H9 (cell line): ENCODE data around the gene NFKB1. TPM values are rescaled to one million over a fixed set of nuclear protein-coding genes. Genes with fewer than 3 reads are reported as not detected.

Experiments
- DNase-seq: peaks from one replicate; pipeline ENCODE4 v3.0.0-alpha.2; 2017
- H2AFZ ChIP-seq: one replicate; pipeline ENCODE4 v1.6.1; 2013; ENCODE audit warnings: mild to moderate bottlenecking, low read length, control low read depth, moderate library complexity
- H2AK5ac ChIP-seq: 2 replicates; pipeline ENCODE4 v1.6.1; 2013; ENCODE audit warnings: low read length, control low read depth, mixed read lengths; ENCODE audit not compliant: insufficient read length
- H2BK120ac ChIP-seq: one replicate; pipeline ENCODE4 v1.6.1; 2013; ENCODE audit warnings: low read depth, mild to moderate bottlenecking, low read length, control low read depth, inconsistent platforms; ENCODE audit not compliant: poor library complexity, severe bottlenecking
- H2BK12ac ChIP-seq: 2 replicates; pipeline ENCODE4 v1.6.1; 2013; ENCODE audit warnings: low read length, control low read depth, mixed read lengths, low read depth; ENCODE audit not compliant: insufficient read length
- H2BK15ac ChIP-seq: 2 replicates; pipeline ENCODE4 v1.6.1; 2013; ENCODE audit warnings: low read depth, low read length, control low read depth
- H2BK20ac ChIP-seq: one replicate; pipeline ENCODE4 v1.6.1; 2013; ENCODE audit warnings: low read depth, mild to moderate bottlenecking, low read length, control low read depth, inconsistent platforms; ENCODE audit not compliant: poor library complexity, severe bottlenecking
- H2BK5ac ChIP-seq: 2 replicates; pipeline ENCODE4 v1.6.1; 2013; ENCODE audit warnings: low read length, control low read depth, mixed read lengths; ENCODE audit not compliant: insufficient read length
- H3K14ac ChIP-seq: 2 replicates; pipeline ENCODE4 v1.6.1; 2013; ENCODE audit warnings: low read length, control low read depth; ENCODE audit not compliant: insufficient read depth
- H3K18ac ChIP-seq: 2 replicates; pipeline ENCODE4 v1.6.1; 2013; ENCODE audit warnings: low read depth, mild to moderate bottlenecking, mixed read lengths, low read length, control low read depth; ENCODE audit not compliant: insufficient read length
- H3K23ac ChIP-seq: 2 replicates; pipeline ENCODE4 v1.6.1; 2013; ENCODE audit warnings: low read length, control low read depth, mixed read lengths, low read depth; ENCODE audit not compliant: insufficient read length
- H3K23me2 ChIP-seq: 2 replicates; pipeline ENCODE4 v1.6.1; 2013; ENCODE audit warnings: low read depth, mild to moderate bottlenecking, mixed read lengths, low read length, control low read depth; ENCODE audit not compliant: insufficient read length, poor library complexity, severe bottlenecking
- H3K27ac ChIP-seq: 2 replicates; pipeline ENCODE4 v1.5.1; 2013; ENCODE audit warnings: low read length, control low read depth, mixed read lengths, low read depth; ENCODE audit not compliant: insufficient read length
- H3K27me3 ChIP-seq: 2 replicates; pipeline ENCODE4 v1.6.1; 2013; ENCODE audit warnings: low read length, control low read depth, inconsistent platforms; ENCODE audit not compliant: insufficient read depth
- H3K4ac ChIP-seq: 2 replicates; pipeline ENCODE4 v1.6.1; 2013; ENCODE audit warnings: low read depth, mild to moderate bottlenecking, control low read depth, inconsistent platforms, low read length, moderate library complexity
- H3K4me1 ChIP-seq: 2 replicates; pipeline ENCODE4 v1.6.1; 2013; ENCODE audit warnings: low read length, control low read depth, inconsistent platforms; ENCODE audit not compliant: insufficient read depth
- H3K4me2 ChIP-seq: 2 replicates; pipeline ENCODE4 v1.6.1; 2013; ENCODE audit warnings: low read length, control low read depth, mixed read lengths; ENCODE audit not compliant: insufficient read length, insufficient read depth
- H3K56ac ChIP-seq: 2 replicates; pipeline ENCODE4 v1.6.1; 2013; ENCODE audit warnings: low read depth, mild to moderate bottlenecking, mixed read lengths, low read length, control low read depth; ENCODE audit not compliant: insufficient read length
- H3K79me1 ChIP-seq: 2 replicates; pipeline ENCODE4 v1.6.1; 2013; ENCODE audit warnings: low read depth, mild to moderate bottlenecking, moderate library complexity, low read length, control low read depth, inconsistent platforms; ENCODE audit not compliant: insufficient read depth, poor library complexity, severe bottlenecking
- H3K79me2 ChIP-seq: 2 replicates; pipeline ENCODE4 v1.6.1; 2013; ENCODE audit warnings: low read length, control low read depth, inconsistent platforms; ENCODE audit not compliant: insufficient read depth
- H3K9ac ChIP-seq: 2 replicates; pipeline ENCODE4 v1.6.1; 2013; ENCODE audit warnings: low read length, control low read depth, mixed read lengths; ENCODE audit not compliant: insufficient read length; ENCODE audit errors: extremely low read depth
- H3K9me3 ChIP-seq: one replicate; pipeline ENCODE4 v1.6.1; 2013; ENCODE audit warnings: low read depth, low read length, inconsistent platforms; ENCODE audit not compliant: control insufficient read depth
- H3T11ph ChIP-seq: one replicate; pipeline ENCODE4 v1.6.1; 2013; ENCODE audit warnings: mild to moderate bottlenecking, low read length, control low read depth, inconsistent platforms
- H4K20me1 ChIP-seq: one replicate; pipeline ENCODE4 v1.6.1; 2013; ENCODE audit not compliant: control insufficient read depth, insufficient read length, insufficient read depth
- H4K5ac ChIP-seq: 2 replicates; pipeline ENCODE4 v1.6.1; 2013; ENCODE audit warnings: low read depth, mild to moderate bottlenecking, mixed read lengths, low read length, control low read depth; ENCODE audit not compliant: insufficient read length
- H4K8ac ChIP-seq: replicated peaks from 2 replicates; pipeline ENCODE4 v1.6.1; 2013; ENCODE audit warnings: low read length, control low read depth, mixed read lengths, low read depth; ENCODE audit not compliant: insufficient read length
- H4K91ac ChIP-seq: 2 replicates; pipeline ENCODE4 v1.6.1; 2013; ENCODE audit warnings: low read depth, mild to moderate bottlenecking, moderate library complexity, mixed read lengths, low read length, control low read depth; ENCODE audit not compliant: insufficient read length
- H3K27ac Mint-ChIP-seq, 3 experiments: 2 replicates in 2 of 3; 3 replicates in 1 of 3; pipeline ENCODE4 v1.8.0; 2020 to 2021; ENCODE audit warnings: mixed read lengths in 3 of 3, mild to moderate bottlenecking in 1 of 3, moderate library complexity in 1 of 3
- H3K27me3 Mint-ChIP-seq: 2 replicates; pipeline ENCODE4 v1.8.0; 2021; ENCODE audit warnings: low read depth, mild to moderate bottlenecking, moderate library complexity, mixed read lengths
- H3K36me3 Mint-ChIP-seq, 3 experiments: 2 replicates in 2 of 3; 3 replicates in 1 of 3; pipeline ENCODE4 v1.8.0; 2020 to 2021; ENCODE audit warnings: low read depth in 3 of 3, mixed read lengths in 3 of 3; ENCODE audit not compliant: insufficient read depth in 1 of 3
- H3K4me1 Mint-ChIP-seq, 2 experiments: 2 replicates each; pipeline ENCODE4 v1.8.0; 2020; ENCODE audit warnings: mixed read lengths in 2 of 2
- H3K4me3 Mint-ChIP-seq, 2 experiments: 2 replicates in 1 of 2; 3 replicates in 1 of 2; pipeline ENCODE4 v1.8.0; 2020 to 2021; ENCODE audit warnings: mild to moderate bottlenecking in 2 of 2, mixed read lengths in 2 of 2, moderate library complexity in 1 of 2
- H3K9me3 Mint-ChIP-seq, 2 experiments: 2 replicates in 1 of 2; 3 replicates in 1 of 2; pipeline ENCODE4 v1.8.0; 2020; ENCODE audit warnings: mild to moderate bottlenecking in 2 of 2, mixed read lengths in 2 of 2, moderate library complexity in 1 of 2
- WGBS: extraction: QIAGEN DNeasy Blood & Tissue Kit; methylation state at CpG from one replicate; pipeline ENCODE4 v1.1.7; 2013; ENCODE audit warnings: missing lambda C conversion rate, low lambda C conversion rate, mixed read lengths; ENCODE audit not compliant: insufficient read length; ENCODE audit errors: extremely low coverage; 5-methylcytosine and 5-hydroxymethylcytosine counted together
- total RNA-seq: library from RNA; stranded (reverse); gene quantifications from 2 replicates; pipeline ENCODE4 v1.2.1, GENCODE V29; 2021
- TF ChIP-seq, protein P1 (sequence below): fragments of 200-600 bp; sonication (generic); conservative IDR thresholded peaks from 3 replicates; pipeline ENCODE4 v1.8.0; 2021; ENCODE audit warnings: antibody characterized with exemption, mild to moderate bottlenecking

The NFKB1 gene
- total RNA-seq, 1 experiment from 2014 or later, result 5.7 TPM

- no peaks in the 10 kb centered on the region for H3K9me3 ChIP-seq
- peak overlapping the region in 2 of 3 experiments; percentile 53 to 69; a peak in 4 of 7 replicates for H3K27ac Mint-ChIP-seq
- peaks cover 0 to 19% (median 5%) of the 10 kb centered on the region in 3 experiments; a peak in 3 of 7 replicates for H3K36me3 Mint-ChIP-seq
- H3K9ac ChIP-seq, result no peak overlapping the region
- H3T11ph ChIP-seq, result no peak overlapping the region
- no peak overlapping the region for H3K23ac ChIP-seq
- H3K27me3 Mint-ChIP-seq, result no peaks in the 10 kb centered on the region
- H3K4ac ChIP-seq, result no peak overlapping the region
- H4K5ac ChIP-seq, result no peak overlapping the region
- H3K18ac ChIP-seq, result peak overlapping the region; percentile 12
- no peaks in the 10 kb centered on the region for H4K20me1 ChIP-seq
- no peak overlapping the region for H3K27ac ChIP-seq
- WGBS, result no CpG with 5 or more reads among the region's 11 CpGs
- H3K4me2 ChIP-seq, result no peak overlapping the region
- no peak overlapping the region for H2BK15ac ChIP-seq
- TF ChIP-seq, protein P1, sequence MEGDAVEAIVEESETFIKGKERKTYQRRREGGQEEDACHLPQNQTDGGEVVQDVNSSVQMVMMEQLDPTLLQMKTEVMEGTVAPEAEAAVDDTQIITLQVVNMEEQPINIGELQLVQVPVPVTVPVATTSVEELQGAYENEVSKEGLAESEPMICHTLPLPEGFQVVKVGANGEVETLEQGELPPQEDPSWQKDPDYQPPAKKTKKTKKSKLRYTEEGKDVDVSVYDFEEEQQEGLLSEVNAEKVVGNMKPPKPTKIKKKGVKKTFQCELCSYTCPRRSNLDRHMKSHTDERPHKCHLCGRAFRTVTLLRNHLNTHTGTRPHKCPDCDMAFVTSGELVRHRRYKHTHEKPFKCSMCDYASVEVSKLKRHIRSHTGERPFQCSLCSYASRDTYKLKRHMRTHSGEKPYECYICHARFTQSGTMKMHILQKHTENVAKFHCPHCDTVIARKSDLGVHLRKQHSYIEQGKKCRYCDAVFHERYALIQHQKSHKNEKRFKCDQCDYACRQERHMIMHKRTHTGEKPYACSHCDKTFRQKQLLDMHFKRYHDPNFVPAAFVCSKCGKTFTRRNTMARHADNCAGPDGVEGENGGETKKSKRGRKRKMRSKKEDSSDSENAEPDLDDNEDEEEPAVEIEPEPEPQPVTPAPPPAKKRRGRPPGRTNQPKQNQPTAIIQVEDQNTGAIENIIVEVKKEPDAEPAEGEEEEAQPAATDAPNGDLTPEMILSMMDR, result no peak
- H2AFZ ChIP-seq, result no peak overlapping the region
- no peak overlapping the region for H4K8ac ChIP-seq
- H3K14ac ChIP-seq, result no peak overlapping the region
- no peak overlapping the region for H2BK120ac ChIP-seq
- peak overlapping the region; percentile 73 for H4K91ac ChIP-seq
- peaks cover 3% of the 10 kb centered on the region; the same call in 1 of the 2 replicates for H3K4me1 ChIP-seq
- no peak overlapping the region for H2BK5ac ChIP-seq
- no peaks in the 10 kb centered on the region for H3K9me3 Mint-ChIP-seq
- H2BK12ac ChIP-seq, result no peak overlapping the region
- H3K79me1 ChIP-seq, result no peaks in the 10 kb centered on the region
- H3K27me3 ChIP-seq, result no peaks in the 10 kb centered on the region
- peaks cover 27 to 29% of the 10 kb centered on the region in 2 experiments for H3K4me1 Mint-ChIP-seq
- DNase-seq, result no peak
- no peak overlapping the region for H3K4me3 Mint-ChIP-seq
- no peak overlapping the region for H3K56ac ChIP-seq
- H2AK5ac ChIP-seq, result no peak overlapping the region
- no peaks in the 10 kb centered on the region for H3K79me2 ChIP-seq
- no peaks in the 10 kb centered on the region for H3K23me2 ChIP-seq
- H2BK20ac ChIP-seq, result no peak overlapping the region
Measured at GRCh38 chr4:102612824-102613366, 111.7 kb downstream of the NFKB1 start.
